GM18519 (cell line): ENCODE measurements around the gene NUP210.
"Not testable (repeated sequence)": the region's sequence is repeated elsewhere in the genome, so short reads cannot be mapped to it uniquely, and the experiment has no call there.

ENCODE experiments used
- ATAC-seq: cut with Tn5 transposase; IDR thresholded peaks from one replicate; pipeline ENCODE4 v1.9.1; 2021; ENCODE audit warnings: mild to moderate bottlenecking, moderate library complexity; ENCODE audit not compliant: unreplicated experiment, low FRiP score

NUP210 gene

DNA sequence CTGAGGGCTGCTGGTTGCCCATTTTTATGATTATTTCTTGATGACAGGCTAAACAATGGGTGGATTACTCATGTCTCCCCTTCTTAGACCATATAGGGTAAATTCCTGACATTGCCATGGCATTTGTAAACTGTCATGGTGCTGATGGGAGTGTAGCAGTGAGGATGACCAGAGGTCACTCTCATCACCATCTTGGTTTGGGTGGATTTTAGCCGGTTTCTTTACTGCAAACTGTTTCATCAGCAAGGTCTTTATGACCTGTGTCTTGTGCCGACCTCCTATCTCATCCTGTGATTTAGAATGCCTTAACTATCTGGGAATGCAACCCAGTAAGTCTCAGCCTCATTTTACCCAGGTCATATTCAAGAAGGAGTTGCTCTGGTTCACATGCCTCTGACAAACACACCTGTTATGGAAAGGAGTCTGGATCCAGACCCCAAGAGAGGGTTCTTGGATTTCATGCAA lies 10.3 kb upstream of the NUP210 start:
- not testable (repeated sequence) for ATAC-seq

DNA sequence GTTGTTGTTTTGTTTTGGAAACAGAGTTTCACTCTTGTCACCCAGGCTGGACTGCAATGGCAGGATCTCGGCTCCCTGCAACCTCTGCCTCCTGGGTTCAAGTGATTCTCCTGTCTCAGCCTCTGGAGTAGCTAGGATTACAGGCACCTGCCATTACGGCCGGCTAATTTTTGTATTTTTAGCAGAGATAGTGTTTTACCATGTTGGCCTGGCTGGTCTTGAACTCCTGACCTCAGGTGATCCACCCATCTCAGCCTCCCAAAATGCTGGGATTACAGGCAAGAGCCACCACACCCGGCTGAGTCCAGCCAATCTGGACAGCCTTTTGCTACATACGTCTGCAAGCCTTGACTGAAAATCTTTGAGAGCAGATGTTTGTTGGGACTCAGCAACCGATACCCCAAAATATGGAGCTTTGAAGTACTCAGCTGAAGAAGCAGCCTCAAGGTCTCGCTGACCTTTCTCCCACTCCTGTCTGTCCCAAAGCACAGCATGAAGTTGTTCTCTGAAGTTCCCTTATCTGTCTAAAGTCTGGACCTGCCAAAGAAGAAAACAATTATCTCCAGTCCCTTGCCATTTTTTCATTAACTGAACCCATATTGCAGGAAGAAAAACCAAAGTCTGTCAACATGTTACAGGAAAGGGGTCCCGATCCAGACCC lies 9.6 kb upstream of the NUP210 start:
- no peak for ATAC-seq

DNA sequence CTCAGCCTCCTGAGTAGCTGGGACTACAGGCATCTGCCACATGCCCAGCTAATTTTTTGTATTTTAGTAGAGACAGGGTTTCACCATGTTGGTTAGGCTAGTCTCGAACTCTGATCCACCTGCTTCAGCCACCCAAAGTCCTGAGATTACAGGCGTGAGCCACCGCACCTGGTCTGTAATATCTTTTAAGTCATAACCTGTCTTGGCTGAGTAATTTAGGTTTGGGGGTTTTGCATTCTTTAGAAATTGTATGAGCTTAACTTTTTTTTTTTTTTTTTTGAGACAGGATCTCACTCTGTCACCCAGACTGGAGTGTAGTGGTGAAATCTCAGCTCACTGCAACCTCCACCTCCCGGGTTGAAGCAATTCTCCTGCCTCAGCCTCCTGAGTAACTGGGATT lies 8.6 kb upstream of the NUP210 start:
- not testable (repeated sequence) for ATAC-seq

DNA sequence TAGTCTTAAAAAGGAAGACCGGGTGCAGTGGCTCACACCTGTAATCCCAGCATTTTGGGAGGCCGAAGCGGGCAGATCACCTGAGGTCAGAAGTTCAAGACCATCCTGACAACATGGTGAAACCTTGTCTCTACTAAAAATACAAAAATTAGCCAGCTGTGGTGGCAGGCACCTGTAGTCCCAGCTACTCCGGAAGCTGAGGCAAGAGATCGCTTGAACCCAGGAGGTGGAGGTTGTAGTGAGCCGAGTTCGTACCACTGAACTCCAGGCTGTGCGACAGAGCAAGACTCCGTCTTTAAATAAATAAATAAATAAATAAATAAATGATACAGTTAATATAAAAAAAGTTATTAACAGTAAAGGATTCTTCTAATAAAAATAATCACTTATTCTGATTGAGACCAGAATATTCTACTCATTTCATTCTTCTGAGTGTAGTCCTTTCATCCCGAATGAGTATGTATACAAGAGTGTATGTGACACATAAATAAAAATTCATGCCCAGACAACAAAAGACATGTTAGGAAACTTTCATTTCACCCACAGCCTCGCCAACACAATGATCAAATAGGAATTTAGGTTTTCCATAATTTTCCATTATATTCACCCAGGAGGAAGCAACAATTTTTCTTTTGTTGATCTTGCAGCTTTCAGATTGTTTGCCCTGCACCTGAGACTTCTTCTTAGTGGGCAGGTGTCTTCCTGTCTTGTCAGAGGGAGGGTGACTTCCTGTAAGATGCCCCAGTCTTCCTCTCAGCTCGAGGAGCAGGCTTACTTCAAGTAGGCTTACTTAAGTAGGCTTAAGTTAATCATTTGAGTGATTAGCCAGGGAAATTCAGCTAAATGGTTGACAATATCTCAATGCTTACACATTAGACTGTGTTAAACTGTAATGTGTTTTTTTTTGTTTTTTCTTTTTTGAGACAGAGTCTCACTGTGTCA lies 7.8 kb upstream of the NUP210 start:
- ATAC-seq = no peak

DNA sequence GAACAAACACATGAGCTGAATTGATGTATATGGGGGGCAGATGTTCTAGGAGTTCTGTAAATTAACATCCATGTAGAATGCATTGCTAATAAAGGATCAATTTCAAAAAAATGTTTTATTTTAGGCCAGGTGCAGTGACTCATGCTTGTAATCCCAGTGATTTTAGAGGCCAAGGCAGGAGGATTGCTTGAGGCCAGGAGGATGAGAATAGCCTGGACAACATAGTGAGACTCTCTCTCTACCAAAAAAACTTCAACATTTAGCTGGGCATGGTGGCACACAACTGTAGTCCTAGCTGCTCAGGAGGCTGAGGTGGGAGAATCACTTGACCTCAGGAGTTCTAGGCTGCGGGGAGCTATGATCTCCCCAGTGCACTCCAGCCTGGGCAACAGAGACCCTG lies 6.5 kb upstream of the NUP210 start:
- ATAC-seq = no peak

DNA sequence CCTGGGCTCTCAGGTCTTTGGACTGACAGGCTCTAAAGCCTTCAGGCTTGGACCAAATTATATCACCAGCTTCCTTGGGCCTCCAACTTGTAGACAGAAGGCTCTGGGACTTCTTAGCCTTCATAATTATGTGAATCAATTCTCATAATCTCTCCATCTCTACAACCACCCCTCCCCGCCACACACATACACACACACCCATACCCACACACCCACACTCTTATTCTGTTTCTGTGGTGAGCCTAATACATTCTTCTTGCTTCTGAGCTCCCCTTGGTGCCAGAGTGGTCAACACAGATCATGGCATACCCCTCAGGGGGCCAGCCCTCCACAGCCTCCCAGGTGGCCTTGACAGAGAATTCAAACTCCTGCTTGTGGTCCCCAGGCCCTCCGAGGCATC lies 5.6 kb upstream of the NUP210 start:
- no peak for ATAC-seq

DNA sequence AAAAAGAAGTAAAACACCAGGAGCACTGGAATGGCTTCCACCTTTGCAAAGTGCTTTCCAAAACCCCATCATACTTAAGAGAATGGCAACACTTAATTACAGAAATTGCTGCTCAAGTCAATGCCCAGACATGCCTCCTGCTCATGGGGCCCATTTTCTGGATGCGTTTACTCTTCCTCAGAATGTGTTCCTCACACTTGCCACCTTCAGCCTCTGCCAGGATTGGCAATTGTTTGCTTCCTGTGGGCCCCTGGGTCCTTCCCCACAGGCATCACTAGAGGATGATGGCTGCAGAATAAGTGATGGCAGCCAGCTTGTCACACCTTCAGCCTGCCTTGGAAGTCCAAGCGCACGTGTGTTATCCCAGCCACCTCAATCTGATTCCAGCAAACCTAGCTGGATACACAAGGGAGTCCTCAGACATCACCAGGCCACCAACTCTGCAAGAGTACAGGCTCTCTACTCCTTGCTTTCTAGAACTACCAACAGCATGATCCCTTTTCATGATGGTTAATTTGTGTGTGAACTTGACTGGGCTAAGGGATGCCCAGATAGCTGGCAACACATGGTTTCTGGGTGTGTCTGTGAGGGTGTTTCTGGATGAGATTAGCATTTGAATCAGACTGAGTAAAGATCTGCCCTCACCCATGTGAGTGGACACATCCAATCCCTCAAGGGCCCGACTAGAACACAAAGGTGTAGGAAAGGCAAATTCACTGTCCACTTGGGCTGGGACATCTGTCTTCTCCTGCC lies 4.9 kb upstream of the NUP210 start:
- ATAC-seq = no peak

DNA sequence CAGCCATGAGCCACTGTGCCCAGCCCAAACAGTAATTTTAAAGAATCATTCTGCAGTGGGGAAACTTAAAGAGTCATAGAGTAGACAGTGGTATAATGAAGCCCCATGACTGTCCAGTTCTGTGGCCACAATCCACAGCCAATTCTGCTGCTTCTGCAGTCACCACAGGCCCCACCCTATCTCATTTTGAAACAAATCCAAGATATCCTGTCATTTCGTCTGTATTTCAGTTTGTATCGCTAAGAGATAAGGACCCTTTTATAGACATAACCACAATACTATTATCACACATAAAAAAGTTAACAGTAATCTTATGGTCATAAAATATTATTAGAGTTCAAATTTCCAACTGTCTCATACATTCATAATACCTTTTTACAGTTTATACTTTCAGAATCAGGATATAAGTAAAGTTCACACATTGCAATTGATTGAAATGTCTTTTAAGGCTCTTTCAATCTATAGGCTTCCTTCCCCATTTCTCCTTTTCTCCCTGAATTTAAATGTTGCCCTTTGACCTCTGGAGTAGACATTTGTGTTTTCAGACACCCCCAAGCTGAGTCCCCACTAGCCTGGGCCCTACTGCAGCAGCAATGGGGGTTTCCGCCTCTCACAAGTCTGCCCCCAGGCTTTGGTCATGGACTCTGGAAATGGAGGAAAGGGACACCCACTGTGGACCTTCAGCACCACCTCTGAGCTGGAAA lies 4.2 kb upstream of the NUP210 start:
- no peak for ATAC-seq

DNA sequence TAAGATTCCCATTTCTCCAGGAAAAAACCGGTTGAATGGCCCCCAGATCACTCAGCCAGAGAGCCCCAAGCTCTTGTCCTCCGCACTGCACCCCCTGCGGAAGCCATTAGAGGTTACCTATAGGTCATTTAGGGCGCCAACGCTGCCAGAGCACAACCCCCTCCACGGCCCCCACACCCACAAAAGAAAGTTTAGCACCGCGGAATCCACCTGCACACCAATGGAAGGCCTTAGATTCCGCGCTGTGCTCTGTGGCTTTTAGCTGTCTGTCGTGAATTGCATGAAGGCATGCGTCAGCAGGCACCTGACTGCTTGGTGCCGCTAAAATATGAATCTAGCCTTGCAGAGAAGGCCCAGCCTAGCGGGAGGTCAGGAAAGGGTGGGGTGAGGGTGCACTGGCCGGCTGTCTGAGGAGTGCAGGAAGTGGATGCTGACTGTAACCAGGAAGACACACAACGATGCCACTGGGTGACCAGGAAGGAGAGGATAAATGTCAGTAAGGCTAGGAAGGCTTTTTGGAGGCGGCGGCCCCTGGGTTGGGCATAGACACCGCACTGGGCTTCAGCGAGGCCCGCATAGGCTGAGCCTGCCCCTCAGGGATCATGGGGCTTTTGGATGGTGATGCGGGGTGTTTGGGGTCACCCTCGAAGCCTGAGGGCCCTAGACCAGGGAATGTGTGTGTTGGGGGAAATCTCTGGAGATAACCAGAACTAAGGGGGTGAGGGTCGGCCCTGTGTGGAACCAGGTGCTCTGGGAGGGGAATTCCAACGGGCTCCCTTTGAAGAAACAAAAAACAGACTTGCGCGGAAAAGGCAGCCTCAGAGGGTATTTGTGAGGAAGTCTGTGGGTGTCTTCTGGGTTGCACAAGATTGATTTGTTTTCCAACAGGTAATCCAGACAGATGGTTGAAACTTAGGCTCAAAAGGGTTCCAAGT lies 976 bp upstream of the NUP210 start:
- peak; percentile 35 for ATAC-seq

DNA sequence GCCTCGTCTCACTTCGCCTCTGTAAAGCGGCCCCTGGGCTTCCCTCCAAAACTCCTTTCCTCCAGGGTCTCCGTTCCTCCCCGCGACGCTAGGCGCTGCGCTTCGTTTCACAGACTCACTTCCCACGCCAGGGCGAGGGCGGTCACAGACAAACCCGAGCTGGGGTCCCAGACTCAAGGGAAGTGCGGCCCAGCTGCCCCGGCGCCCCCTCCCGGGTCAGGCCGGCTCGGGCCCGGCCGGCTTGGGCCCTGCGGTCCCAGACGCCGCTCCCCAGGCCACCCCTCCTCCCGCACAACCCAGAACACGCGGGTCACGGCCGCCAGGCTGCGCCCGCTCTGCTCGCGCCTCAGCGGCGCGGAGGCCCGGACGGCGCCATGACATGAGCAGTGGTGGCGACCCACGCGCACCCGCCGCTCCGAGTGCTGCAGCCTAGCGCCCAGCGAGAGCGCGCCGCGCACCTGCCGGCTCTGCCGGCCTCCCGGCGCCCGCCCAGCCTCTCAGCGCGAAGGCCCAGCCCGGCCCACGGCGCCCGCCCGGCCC lies 547 bp downstream of the NUP210 start:
- ATAC-seq = no peak

DNA sequence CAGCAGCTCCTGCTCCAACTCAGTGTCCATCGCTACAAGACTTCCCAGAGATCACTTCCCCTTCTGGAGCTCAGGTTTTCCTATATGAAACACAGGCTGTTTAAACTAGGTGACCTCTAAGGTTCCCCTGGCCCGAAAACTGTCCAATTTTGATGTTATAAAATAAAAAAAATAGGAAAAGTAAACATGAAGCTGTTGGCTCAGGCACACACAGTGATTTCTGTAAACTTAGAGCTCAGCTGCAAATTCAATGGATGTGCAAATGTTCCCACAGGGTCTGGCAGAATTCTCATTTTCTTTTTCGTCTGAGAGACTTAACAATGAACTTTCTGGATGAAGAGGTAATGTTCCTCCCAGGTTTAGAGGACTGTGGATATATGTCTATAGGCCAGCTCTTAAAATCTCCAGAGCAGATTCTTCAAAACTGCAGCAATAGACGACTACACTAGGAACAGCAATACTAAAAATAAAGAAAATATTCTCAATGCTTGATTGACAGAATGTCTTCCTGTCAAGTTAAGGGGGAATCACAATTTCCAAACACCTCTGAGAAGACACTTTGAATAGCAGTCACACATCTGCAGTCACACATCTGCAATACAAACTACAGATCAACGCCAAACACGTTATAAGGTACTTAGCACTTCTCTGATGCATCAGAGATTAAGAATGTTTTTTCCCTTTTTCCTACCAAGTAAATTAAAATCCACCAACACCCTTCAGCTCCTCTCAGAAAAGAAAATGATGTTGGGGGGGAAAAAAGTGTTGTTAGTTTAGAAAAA lies 2.8 kb downstream of the NUP210 start:
- ATAC-seq = no peak

DNA sequence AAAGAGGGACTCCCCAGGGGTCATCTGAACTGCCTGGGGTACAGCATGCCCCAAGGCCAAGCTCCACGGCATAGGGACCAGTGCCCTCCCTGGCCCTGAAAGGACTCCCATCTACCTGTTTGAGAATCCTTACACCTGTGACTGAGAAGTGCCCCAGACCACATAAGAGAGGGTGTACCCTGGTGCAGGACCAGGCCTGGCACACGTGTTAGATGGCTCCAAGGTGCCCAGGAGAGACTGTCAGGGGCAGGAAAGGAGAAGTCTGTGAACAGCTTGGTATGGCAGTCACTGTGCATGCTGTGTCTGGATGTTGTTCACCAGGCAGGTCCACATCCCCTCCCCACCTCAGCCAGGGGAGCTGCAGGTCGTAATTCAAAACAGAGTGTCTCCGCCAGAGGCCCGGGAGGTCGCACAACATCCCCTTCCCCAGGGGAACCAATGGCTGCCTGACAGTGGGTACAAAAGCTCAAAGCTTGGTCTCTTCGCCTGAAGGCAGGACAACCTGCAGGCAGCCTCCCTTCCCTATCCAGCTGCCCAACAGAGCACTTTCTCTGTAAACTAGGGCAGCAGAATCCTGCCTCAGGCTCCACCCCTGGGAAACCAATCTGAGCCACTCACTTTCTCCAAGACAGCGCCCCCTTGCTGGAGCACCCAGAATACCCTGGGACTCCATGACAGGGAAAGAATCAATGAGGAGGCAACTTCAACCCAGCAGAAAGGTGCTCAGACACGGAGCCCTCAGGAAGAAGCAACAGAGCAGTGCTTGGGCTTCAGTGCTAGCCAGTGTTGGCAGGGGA lies 3.9 kb downstream of the NUP210 start:
- ATAC-seq = no peak

DNA sequence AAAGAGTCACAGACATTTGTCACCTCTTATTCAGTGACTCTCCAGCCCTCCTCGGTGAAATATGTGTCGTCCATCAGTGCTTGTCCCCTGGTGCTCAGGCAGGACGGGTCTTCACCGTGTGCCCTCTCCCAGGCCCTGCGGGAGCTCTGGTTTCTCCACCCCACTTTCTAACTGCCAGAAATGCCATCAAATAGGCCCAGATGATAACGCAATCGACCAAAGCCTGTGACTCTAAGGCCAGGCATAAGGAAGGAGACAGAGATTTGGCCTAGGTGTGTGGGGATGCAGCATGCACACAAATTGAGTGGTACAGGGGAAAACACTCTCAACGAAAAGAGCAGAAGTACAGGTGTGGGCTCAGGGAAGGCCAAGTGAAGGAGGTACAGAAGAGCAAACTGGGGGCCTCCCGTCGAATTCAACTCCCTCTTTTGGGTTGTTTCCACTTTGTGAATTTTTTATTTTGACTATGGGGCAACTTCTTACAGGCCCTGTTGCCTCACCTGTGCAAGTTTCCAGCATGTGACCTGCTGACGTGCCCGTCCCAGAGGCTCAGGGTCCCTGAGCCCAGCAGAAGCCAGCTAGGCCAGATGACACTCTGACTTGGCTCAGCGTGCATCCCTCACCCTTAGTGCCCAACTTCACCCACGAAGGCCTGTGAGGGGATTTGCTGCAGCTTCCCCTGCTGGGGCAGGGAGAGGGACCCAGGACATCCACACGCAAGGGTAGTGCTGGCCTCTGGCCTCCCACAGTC lies 4.7 kb downstream of the NUP210 start:
- no peak for ATAC-seq

DNA sequence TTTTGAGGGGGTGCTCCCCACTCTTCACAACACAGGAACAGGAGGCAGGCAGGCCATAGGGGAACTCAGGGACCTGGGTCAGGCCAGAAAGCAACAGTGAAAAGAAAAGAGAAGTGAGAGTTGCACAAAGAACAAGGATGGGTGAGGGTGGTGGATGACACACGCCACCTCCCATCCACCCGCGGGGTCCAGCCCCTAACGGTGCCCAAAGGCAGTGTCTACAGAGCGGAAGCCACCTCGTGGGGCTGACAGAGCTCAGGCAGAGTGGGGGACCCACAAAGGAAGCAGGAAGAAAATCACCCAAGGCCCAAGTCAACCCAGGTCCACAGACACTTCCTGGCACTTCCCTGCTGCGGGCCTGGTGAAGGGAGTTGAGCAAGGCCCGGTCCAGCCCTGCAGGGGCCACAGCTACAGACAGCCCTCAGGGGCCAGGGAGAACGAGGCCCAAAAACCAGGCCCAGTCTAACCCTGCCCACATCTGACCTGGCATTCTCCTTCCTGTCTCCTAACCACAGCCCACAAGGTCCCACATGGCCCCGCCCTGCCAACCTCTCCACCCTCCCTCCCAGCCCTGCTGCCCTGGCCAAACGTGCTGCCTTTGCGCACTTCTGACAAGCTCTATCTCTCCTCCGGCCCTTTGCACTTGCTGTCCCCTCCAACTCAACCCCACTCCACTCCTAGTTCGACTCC lies 5.9 kb downstream of the NUP210 start:
- ATAC-seq = peak; percentile 84

DNA sequence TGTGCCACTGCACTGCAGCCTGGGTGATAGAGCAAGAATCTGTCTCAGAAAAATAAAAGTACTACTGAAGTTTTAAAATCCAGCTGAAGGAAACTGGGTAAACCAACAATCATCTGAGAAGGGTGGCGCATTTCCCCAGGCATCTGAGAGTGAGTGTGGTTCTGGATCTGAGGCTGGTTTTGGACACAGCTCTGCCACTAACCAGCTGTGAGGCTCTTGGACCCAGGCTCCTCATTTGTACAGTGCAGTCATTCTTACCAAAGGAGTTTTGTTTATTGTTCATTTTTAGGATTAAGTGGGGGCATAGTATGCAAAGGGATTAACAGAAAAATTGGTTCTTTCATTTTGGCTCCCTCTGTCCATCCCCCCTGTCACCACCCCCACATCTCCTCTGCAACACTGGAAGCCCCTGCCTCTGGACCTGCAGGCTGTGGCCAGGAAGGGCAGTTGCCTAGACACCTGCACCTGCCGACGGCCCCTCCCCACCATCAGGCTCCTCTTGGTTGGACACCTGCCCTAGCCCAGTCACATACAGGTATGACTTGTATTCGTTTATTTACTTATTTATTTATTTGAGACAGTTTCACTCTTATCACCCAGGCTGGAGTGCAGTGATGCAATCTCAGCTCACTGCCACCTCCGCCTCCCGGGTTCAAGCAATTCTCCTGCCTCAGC lies 8.8 kb downstream of the NUP210 start:
- ATAC-seq = no peak

DNA sequence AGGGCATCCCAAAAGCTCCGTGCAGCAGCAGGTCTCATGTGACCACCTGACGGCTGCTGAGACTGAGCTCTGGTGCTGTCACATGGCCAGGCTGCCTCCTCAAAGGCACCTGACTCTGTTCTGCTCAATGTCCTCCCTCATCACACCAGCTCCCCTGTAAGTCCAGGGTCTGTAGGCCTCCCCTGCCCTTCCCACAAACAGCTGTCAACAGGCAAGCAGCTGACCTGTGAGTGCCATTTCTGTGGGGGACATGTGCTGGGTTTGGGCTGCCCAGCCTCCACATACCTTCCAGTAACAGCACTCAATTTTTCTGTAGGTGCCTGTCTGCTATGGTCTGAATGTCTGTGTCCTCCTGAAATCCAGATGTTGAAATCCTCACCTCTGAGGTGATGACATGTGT lies 11.2 kb downstream of the NUP210 start:
- ATAC-seq = no peak
